Ishikawa (cell line): ENCODE data around the gene EFHC2.

Experiments used
- CEBPB ChIP-seq: IDR thresholded peaks from 2 replicates; pipeline ENCODE4 v1.6.1; 2012
- CREB1 ChIP-seq: IDR thresholded peaks from 2 replicates; pipeline ENCODE4 v1.6.1; 2012; ENCODE audit warnings: low read depth
- EGR1 ChIP-seq: IDR thresholded peaks from 2 replicates; pipeline ENCODE4 v1.6.1; 2012
- EP300 ChIP-seq: IDR thresholded peaks from 2 replicates; pipeline ENCODE4 v1.6.1; 2012; ENCODE audit warnings: borderline replicate concordance
- FOXM1 ChIP-seq: IDR thresholded peaks from 2 replicates; pipeline ENCODE4 v1.6.1; 2012; ENCODE audit warnings: low read depth, borderline replicate concordance
- MAX ChIP-seq: IDR thresholded peaks from 2 replicates; pipeline ENCODE4 v1.6.1; 2012
- NFIC ChIP-seq: IDR thresholded peaks from 2 replicates; pipeline ENCODE4 v1.6.1; 2012
- RAD21 ChIP-seq: IDR thresholded peaks from 2 replicates; pipeline ENCODE4 v1.6.1; 2012; ENCODE audit warnings: low read depth
- REST ChIP-seq: IDR thresholded peaks from 2 replicates; pipeline ENCODE4 v1.6.1; 2012; ENCODE audit warnings: low read depth, mild to moderate bottlenecking
- TAF1 ChIP-seq: IDR thresholded peaks from 2 replicates; pipeline ENCODE4 v1.6.1; 2012; ENCODE audit warnings: low read depth, mild to moderate bottlenecking
- TCF12 ChIP-seq: IDR thresholded peaks from 2 replicates; pipeline ENCODE4 v1.6.1; 2012; ENCODE audit warnings: low read depth
- TEAD4 ChIP-seq: IDR thresholded peaks from 2 replicates; pipeline ENCODE4 v1.6.1; 2012
- USF1 ChIP-seq: IDR thresholded peaks from 2 replicates; pipeline ENCODE4 v1.6.1; 2012
- YY1 ChIP-seq: IDR thresholded peaks from 2 replicates; pipeline ENCODE4 v1.6.1; 2012; ENCODE audit warnings: low read depth
- ZBTB7A ChIP-seq: IDR thresholded peaks from 2 replicates; pipeline ENCODE4 v1.6.1; 2012; ENCODE audit warnings: low read depth

The EFHC2 gene

GRCh38 chrX:44314808-44315207 is 28.7 kb downstream of the EFHC2 start:
- TF ChIP-seq EGR1: no peak
- no peak for TF ChIP-seq CEBPB
- no peak for TF ChIP-seq YY1
- no peak for TF ChIP-seq REST
- no peak for TF ChIP-seq TEAD4
- no peak for TF ChIP-seq CREB1
- no peak for TF ChIP-seq RAD21
- TF ChIP-seq EP300: no peak
- no peak for TF ChIP-seq TAF1
- no peak for TF ChIP-seq TCF12

- TF ChIP-seq EGR1 (no peak), MAX (no peak), RAD21 (no peak)
Observed at GRCh38 chrX:44314259-44314734, 29.2 kb downstream of the EFHC2 start.

GRCh38 chrX:44312421-44312820 is 31.1 kb downstream of the EFHC2 start:
- TF ChIP-seq USF1: no peak
- no peak for TF ChIP-seq RAD21
- TF ChIP-seq EP300: no peak
- TF ChIP-seq YY1: no peak
- TF ChIP-seq EGR1: no peak
- TF ChIP-seq TCF12: no peak
- TF ChIP-seq CREB1: no peak
- TF ChIP-seq TEAD4: no peak
- TF ChIP-seq ZBTB7A: no peak
- TF ChIP-seq REST: no peak

DNA sequence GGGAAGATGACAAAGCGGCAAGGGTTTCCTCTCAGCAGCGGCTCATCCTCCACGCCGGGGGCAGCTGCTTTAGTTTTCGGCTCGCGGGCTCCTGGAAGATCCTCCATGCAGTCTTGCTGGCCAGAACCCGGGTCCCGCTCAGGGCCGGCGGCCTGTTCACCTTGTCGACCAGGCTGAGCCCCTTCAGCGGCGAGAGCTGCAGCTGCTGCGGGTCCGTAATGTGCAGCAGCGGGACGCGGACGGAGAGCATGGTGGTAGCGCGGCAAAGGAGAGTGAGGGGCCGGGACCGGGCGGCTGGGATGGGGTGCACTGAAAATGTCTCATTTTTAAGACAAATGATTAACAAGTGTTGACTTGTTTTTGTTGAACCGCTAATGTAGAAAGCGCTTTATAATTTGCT is 33.2 kb downstream of the EFHC2 start:
- no peak for TF ChIP-seq TEAD4
- TF ChIP-seq REST: no peak
- no peak for TF ChIP-seq YY1
- TF ChIP-seq CEBPB: no peak
- TF ChIP-seq NFIC: no peak
- no peak for TF ChIP-seq MAX
- no peak for TF ChIP-seq FOXM1
- no peak for TF ChIP-seq EP300
- TF ChIP-seq RAD21: no peak
- no peak for TF ChIP-seq TCF12
- no peak for TF ChIP-seq CREB1
- TF ChIP-seq USF1: no peak
- TF ChIP-seq TAF1: no peak
- TF ChIP-seq ZBTB7A: no peak
- TF ChIP-seq EGR1: no peak

GRCh38 chrX:44308869-44309268 is 34.6 kb downstream of the EFHC2 start:
- TF ChIP-seq CEBPB (no peak), RAD21 (no peak), USF1 (no peak), CREB1 (no peak), EP300 (no peak), YY1 (no peak)
